Measurements from ENCODE around the gene CD44. TPM values are rescaled to one million over a fixed set of nuclear protein-coding genes. Genes with fewer than 3 reads are reported as not detected.
A peak's percentile ranks its signal among the peaks of the same experiment; 100 is the strongest.

CD44 gene
- total and polyA plus RNA-seq, 2 experiments from 2014 or later: 405 to 519 TPM

- Histone ChIP-seq H3K36me3 (ENCODE audit: low read depth) (peaks cover 52% of the 10 kb centered on the region), H3K79me2 (ENCODE audit: insufficient read depth) (peaks cover 100% of the 10 kb centered on the region), H3K9ac (no peak overlapping the region), H3K27ac (peak overlapping the region; percentile 73), H4K20me1 (ENCODE audit: insufficient read depth) (peaks cover 40% of the 10 kb centered on the region), H3K4me3 (no peak overlapping the region), H3K4me1 (ENCODE audit: insufficient read depth) (peaks cover 78% of the 10 kb centered on the region), H3F3A (ENCODE audit: insufficient read depth) (peaks cover 96% of the 10 kb centered on the region), H3K27me3 (replicated peaks; ENCODE audit: insufficient read depth) (no peaks in the 10 kb centered on the region), H2AFZ (no peak overlapping the region), H3K9me3 (ENCODE audit: low read depth) (no peaks in the 10 kb centered on the region), H3K4me2 (ENCODE audit: unreplicated experiment) (no peak overlapping the region), H3K9me2 (ENCODE audit: insufficient read depth) (no peaks in the 10 kb centered on the region)
- WGBS, 2 experiments (ENCODE audit: low coverage in 1 of 2, low lambda C conversion rate in 2 of 2, missing lambda C conversion rate in 2 of 2): 100% methylated on average over 1 of the region's 1 CpG
- TF ChIP-seq EZH2phosphoT487 (IDR thresholded peaks at IDR 0.05; ENCODE audit: insufficient read depth, low read depth) (no peak), EZH2 (IDR thresholded peaks at IDR 0.05; ENCODE audit: insufficient read depth, poor library complexity, severe bottlenecking) (no peak)
- in situ Hi-C loops (cut with MboI): no loop called here
- no peak for DNase-seq
These were observed 16.0 kb downstream of the CD44 start for GRCh38 chr11:35154952-35155351.

GRCh38 chr11:35155677-35156076 is 16.7 kb downstream of the CD44 start:
- H3K27ac ChIP-seq: 0 out of 2 replicates have a peak overlapping the region, but pooled peaks have one; percentile 7
- H3K9me2 ChIP-seq (ENCODE audit: insufficient read depth): no peaks in the 10 kb centered on the region
- H3K9ac ChIP-seq: no peak overlapping the region
- TF ChIP-seq EZH2phosphoT487 (IDR thresholded peaks at IDR 0.05; ENCODE audit: insufficient read depth, low read depth) (no peak), EZH2 (IDR thresholded peaks at IDR 0.05; ENCODE audit: insufficient read depth, poor library complexity, severe bottlenecking) (no peak)
- no peaks in the 10 kb centered on the region for H3K27me3 ChIP-seq (replicated peaks; ENCODE audit: insufficient read depth)
- peaks cover 100% of the 10 kb centered on the region for H3K79me2 ChIP-seq (ENCODE audit: insufficient read depth)
- peaks cover 37% of the 10 kb centered on the region for H4K20me1 ChIP-seq (ENCODE audit: insufficient read depth)
- H3K4me3 ChIP-seq: no peak overlapping the region
- no peaks in the 10 kb centered on the region for H3K9me3 ChIP-seq (ENCODE audit: low read depth)
- no peak overlapping the region for H2AFZ ChIP-seq
- H3F3A ChIP-seq (ENCODE audit: insufficient read depth): peaks cover 95% of the 10 kb centered on the region
- H3K36me3 ChIP-seq (ENCODE audit: low read depth): peaks cover 52% of the 10 kb centered on the region
- in situ Hi-C loops (cut with MboI): no loop called here
- no peak for DNase-seq
- WGBS, 2 experiments (ENCODE audit: low coverage in 1 of 2, low lambda C conversion rate in 2 of 2, missing lambda C conversion rate in 2 of 2): 74 to 77% methylated on average over 5 of the region's 5 CpGs
- peaks cover 77% of the 10 kb centered on the region for H3K4me1 ChIP-seq (ENCODE audit: insufficient read depth)
- no peak overlapping the region for H3K4me2 ChIP-seq (ENCODE audit: unreplicated experiment)

- WGBS, 2 experiments (ENCODE audit: low coverage in 1 of 2, low lambda C conversion rate in 2 of 2, missing lambda C conversion rate in 2 of 2): 37 to 38% methylated on average over 12 of the region's 12 CpGs
- H3K4me2 ChIP-seq (ENCODE audit: unreplicated experiment): peak overlapping the region; percentile 49
- peak overlapping the region; percentile 54 for H3K27ac ChIP-seq
- no peaks in the 10 kb centered on the region for H3K27me3 ChIP-seq (replicated peaks; ENCODE audit: insufficient read depth)
- peaks cover 100% of the 10 kb centered on the region for H3K79me2 ChIP-seq (ENCODE audit: insufficient read depth)
- H3K9me2 ChIP-seq (ENCODE audit: insufficient read depth): no peaks in the 10 kb centered on the region
- in situ Hi-C loops (cut with MboI): no loop called here
- H3F3A ChIP-seq (ENCODE audit: insufficient read depth): peaks cover 96% of the 10 kb centered on the region
- no peak overlapping the region for H2AFZ ChIP-seq
- H3K9me3 ChIP-seq (ENCODE audit: low read depth): no peaks in the 10 kb centered on the region
- H3K4me3 ChIP-seq: peak overlapping the region; percentile 31; the same call in 1 of the 2 replicates
- DNase-seq: no peak
- peaks cover 28% of the 10 kb centered on the region for H4K20me1 ChIP-seq (ENCODE audit: insufficient read depth)
- peak overlapping the region; percentile 39 for H3K9ac ChIP-seq
- H3K36me3 ChIP-seq (ENCODE audit: low read depth): peaks cover 56% of the 10 kb centered on the region
- H3K4me1 ChIP-seq (ENCODE audit: insufficient read depth): peaks cover 77% of the 10 kb centered on the region
- no peak for TF ChIP-seq EZH2 (IDR thresholded peaks at IDR 0.05; ENCODE audit: insufficient read depth, poor library complexity, severe bottlenecking)
- no peak for TF ChIP-seq EZH2phosphoT487 (IDR thresholded peaks at IDR 0.05; ENCODE audit: insufficient read depth, low read depth)
These were observed 19.1 kb downstream of the CD44 start for GRCh38 chr11:35157814-35158700.

- Histone ChIP-seq H3K9ac (peak overlapping the region; percentile 39), H3K4me1 (ENCODE audit: insufficient read depth) (peaks cover 80% of the 10 kb centered on the region), H3K36me3 (ENCODE audit: low read depth) (peaks cover 47% of the 10 kb centered on the region), H3K9me3 (ENCODE audit: low read depth) (no peaks in the 10 kb centered on the region), H2AFZ (no peak overlapping the region), H3F3A (ENCODE audit: insufficient read depth) (peaks cover 96% of the 10 kb centered on the region), H3K9me2 (ENCODE audit: insufficient read depth) (no peaks in the 10 kb centered on the region), H3K79me2 (ENCODE audit: insufficient read depth) (peaks cover 100% of the 10 kb centered on the region), H3K27ac (peak overlapping the region; percentile 54), H4K20me1 (ENCODE audit: insufficient read depth) (peaks cover 28% of the 10 kb centered on the region), H3K27me3 (replicated peaks; ENCODE audit: insufficient read depth) (no peaks in the 10 kb centered on the region), H3K4me2 (ENCODE audit: unreplicated experiment) (peak overlapping the region; percentile 49), H3K4me3 (peak overlapping the region; percentile 31; the same call in 1 of the 2 replicates)
- 38 to 40% methylated on average over 6 of the region's 6 CpGs for WGBS, 2 experiments (ENCODE audit: low coverage in 1 of 2, low lambda C conversion rate in 2 of 2, missing lambda C conversion rate in 2 of 2)
- in situ Hi-C loops (cut with MboI): no loop called here
- peak; percentile 50 for DNase-seq
- TF ChIP-seq EZH2phosphoT487 (IDR thresholded peaks at IDR 0.05; ENCODE audit: insufficient read depth, low read depth) (no peak), EZH2 (IDR thresholded peaks at IDR 0.05; ENCODE audit: insufficient read depth, poor library complexity, severe bottlenecking) (no peak)
These were observed 19.9 kb downstream of the CD44 start for GRCh38 chr11:35158701-35159510.

Data from GM23248 (cell line).